ENCODE results near the gene PRAMEF26. TPM values are rescaled to one million over a fixed set of nuclear protein-coding genes. Genes with fewer than 3 reads are reported as not detected.
"Not testable (repeated sequence)": the region's sequence is repeated elsewhere in the genome, so short reads cannot be mapped to it uniquely, and the experiment has no call there.

The PRAMEF26 gene
- not detected in 2 replicates for polyA plus RNA-seq (2011; rRNA removed)
- not detected in 2 replicates for polyA minus RNA-seq (2011; rRNA and poly(A)+ RNA removed)

- H3K27ac ChIP-seq (ENCODE audit: low read depth, low read length); H3K27me3 ChIP-seq (ENCODE audit: control insufficient read depth, insufficient read depth, low read length); CTCF ChIA-PET; POLR2A ChIA-PET; H3K4me3 ChIP-seq (ENCODE audit: low read depth, low read length); DNase-seq (ENCODE audit: low read depth, low spot score); H3K9me3 ChIP-seq (ENCODE audit: control insufficient read depth, insufficient read depth, low read length): not testable (repeated sequence)
Measured at GRCh38 chr1:13155909-13156308, at the start of gene PRAMEF26. Gene PRAMEF26 (minus strand): TSS chr1:13156009. CDS start chr1:13153095, 2,914 bp downstream.

- H3K9me3 ChIP-seq (ENCODE audit: control insufficient read depth, insufficient read depth, low read length); H3K27me3 ChIP-seq (ENCODE audit: control insufficient read depth, insufficient read depth, low read length); DNase-seq (ENCODE audit: low read depth, low spot score); POLR2A ChIA-PET; H3K4me3 ChIP-seq (ENCODE audit: low read depth, low read length); CTCF ChIA-PET; H3K27ac ChIP-seq (ENCODE audit: low read depth, low read length): not testable (repeated sequence)
Measured at GRCh38 chr1:13201309-13201708, 45.5 kb upstream of the PRAMEF26 start, which contains the start of gene PRAMEF13. Gene PRAMEF13 (minus strand): TSS chr1:13201409. CDS start chr1:13199589, 1,820 bp downstream.

- CTCF ChIA-PET; DNase-seq (ENCODE audit: low read depth, low spot score); H3K9me3 ChIP-seq (ENCODE audit: control insufficient read depth, insufficient read depth, low read length); POLR2A ChIA-PET; H3K27me3 ChIP-seq (ENCODE audit: control insufficient read depth, insufficient read depth, low read length); H3K27ac ChIP-seq (ENCODE audit: low read depth, low read length); H3K4me3 ChIP-seq (ENCODE audit: low read depth, low read length): not testable (repeated sequence)
Measured at GRCh38 chr1:13171548-13171947, 15.7 kb upstream of the PRAMEF26 start, which contains the start of gene PRAMEF9. Gene PRAMEF9 (plus strand): TSS chr1:13171848. CDS start chr1:13175281, 3,433 bp downstream.

DNA sequence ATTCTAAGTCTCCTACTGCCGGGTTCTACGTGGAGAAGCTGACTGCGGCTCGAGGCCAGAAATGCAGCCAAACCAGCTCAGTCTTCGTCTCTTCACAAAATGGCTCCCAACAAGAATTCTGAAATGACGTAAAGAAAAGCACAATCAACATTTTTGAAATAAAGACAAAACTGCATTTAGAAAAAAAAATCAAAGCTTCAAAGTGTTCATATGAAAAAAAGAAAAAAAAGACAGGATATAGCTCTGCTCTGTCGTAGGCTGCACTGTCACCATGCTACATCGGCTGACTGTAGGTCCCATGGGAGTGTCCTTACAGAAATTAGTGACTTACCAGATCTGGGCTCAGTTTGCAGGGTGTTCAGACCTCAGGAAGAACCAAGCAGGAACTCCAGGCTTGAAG lies 9.7 kb upstream of the PRAMEF26 start, which contains the start of gene HNRNPCL4:
HNRNPCL4 (minus strand) TSS at position 101 of the 400 bp plus-strand sequence. CDS start 164 bp downstream, outside the sequence.
- H3K4me3 ChIP-seq (ENCODE audit: low read depth, low read length); H3K9me3 ChIP-seq (ENCODE audit: control insufficient read depth, insufficient read depth, low read length); CTCF ChIA-PET; DNase-seq (ENCODE audit: low read depth, low spot score); POLR2A ChIA-PET; H3K27me3 ChIP-seq (ENCODE audit: control insufficient read depth, insufficient read depth, low read length); H3K27ac ChIP-seq (ENCODE audit: low read depth, low read length): not testable (repeated sequence)

GRCh38 chr1:13116754-13117153 lies 39.1 kb downstream of the PRAMEF26 start, which contains the start of gene HNRNPCL2:
Gene HNRNPCL2 (minus strand): TSS chr1:13116854. CDS start chr1:13116400, 454 bp downstream.
- H3K27ac ChIP-seq (ENCODE audit: low read depth, low read length); POLR2A ChIA-PET; DNase-seq (ENCODE audit: low read depth, low spot score); CTCF ChIA-PET; H3K4me3 ChIP-seq (ENCODE audit: low read depth, low read length); H3K27me3 ChIP-seq (ENCODE audit: control insufficient read depth, insufficient read depth, low read length): not testable (repeated sequence)
- peaks cover 10% of the 10 kb centered on the region; the same call in 1 of the 2 replicates for H3K9me3 ChIP-seq (ENCODE audit: control insufficient read depth, insufficient read depth, low read length)

Other genes starting within 250 kb of the PRAMEF26 start
- gene PRAMEF7, start 239.4 kb downstream of the PRAMEF26 start, polyA plus RNA-seq (2011; rRNA removed), result not detected in 2 replicates
- gene PRAMEF6, start 208.4 kb downstream of the PRAMEF26 start, polyA plus RNA-seq (2011; rRNA removed), result not detected in 2 replicates
- not detected in 2 replicates for gene PRAMEF27, start 99.4 kb downstream of the PRAMEF26 start, polyA plus RNA-seq (2011; rRNA removed)
- gene HNRNPCL3, start 95.2 kb downstream of the PRAMEF26 start, polyA plus RNA-seq (2011; rRNA removed), result not detected in 2 replicates
- not detected in 2 replicates for gene PRAMEF25, start 85.2 kb downstream of the PRAMEF26 start, polyA plus RNA-seq (2011; rRNA removed)
- gene HNRNPCL2, start 39.2 kb downstream of the PRAMEF26 start, polyA plus RNA-seq (2011; rRNA removed), result not detected in 2 replicates
- gene HNRNPCL4, start 9.6 kb upstream of the PRAMEF26 start, polyA plus RNA-seq (2011; rRNA removed), result not detected in 2 replicates
- not detected in 2 replicates for gene PRAMEF9, start 15.8 kb upstream of the PRAMEF26 start, polyA plus RNA-seq (2011; rRNA removed)
- gene PRAMEF13, start 45.4 kb upstream of the PRAMEF26 start, polyA plus RNA-seq (2011; rRNA removed), result not detected in 2 replicates
- not detected in 2 replicates for gene PRAMEF18, start 70.1 kb upstream of the PRAMEF26 start, polyA plus RNA-seq (2011; rRNA removed)
- not detected in 2 replicates for gene PRAMEF5, start 98.2 kb upstream of the PRAMEF26 start, polyA plus RNA-seq (2011; rRNA removed)
- gene PRAMEF8, start 129.1 kb upstream of the PRAMEF26 start, polyA plus RNA-seq (2011; rRNA removed), result not detected in 2 replicates
- not detected in 2 replicates for gene PRAMEF33, start 147.5 kb upstream of the PRAMEF26 start, polyA plus RNA-seq (2011; rRNA removed)
- not detected in 2 replicates for gene PRAMEF15, start 159.6 kb upstream of the PRAMEF26 start, polyA plus RNA-seq (2011; rRNA removed)
- not detected in 2 replicates for gene PRAMEF14, start 191.1 kb upstream of the PRAMEF26 start, polyA plus RNA-seq (2011; rRNA removed)
- gene PRAMEF19, start 215.9 kb upstream of the PRAMEF26 start, polyA plus RNA-seq (2011; rRNA removed), result not detected in 2 replicates
- not detected in 2 replicates for gene PRAMEF17, start 233.6 kb upstream of the PRAMEF26 start, polyA plus RNA-seq (2011; rRNA removed)